ENCODE results near the gene UAP1.

- TF ChIP-seq, protein P1, sequence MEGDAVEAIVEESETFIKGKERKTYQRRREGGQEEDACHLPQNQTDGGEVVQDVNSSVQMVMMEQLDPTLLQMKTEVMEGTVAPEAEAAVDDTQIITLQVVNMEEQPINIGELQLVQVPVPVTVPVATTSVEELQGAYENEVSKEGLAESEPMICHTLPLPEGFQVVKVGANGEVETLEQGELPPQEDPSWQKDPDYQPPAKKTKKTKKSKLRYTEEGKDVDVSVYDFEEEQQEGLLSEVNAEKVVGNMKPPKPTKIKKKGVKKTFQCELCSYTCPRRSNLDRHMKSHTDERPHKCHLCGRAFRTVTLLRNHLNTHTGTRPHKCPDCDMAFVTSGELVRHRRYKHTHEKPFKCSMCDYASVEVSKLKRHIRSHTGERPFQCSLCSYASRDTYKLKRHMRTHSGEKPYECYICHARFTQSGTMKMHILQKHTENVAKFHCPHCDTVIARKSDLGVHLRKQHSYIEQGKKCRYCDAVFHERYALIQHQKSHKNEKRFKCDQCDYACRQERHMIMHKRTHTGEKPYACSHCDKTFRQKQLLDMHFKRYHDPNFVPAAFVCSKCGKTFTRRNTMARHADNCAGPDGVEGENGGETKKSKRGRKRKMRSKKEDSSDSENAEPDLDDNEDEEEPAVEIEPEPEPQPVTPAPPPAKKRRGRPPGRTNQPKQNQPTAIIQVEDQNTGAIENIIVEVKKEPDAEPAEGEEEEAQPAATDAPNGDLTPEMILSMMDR (IDR thresholded peaks at IDR 0.05; ENCODE audit: borderline replicate concordance, extremely low read depth, low read length, poor library complexity, severe bottlenecking) = no peak
- TF ChIP-seq EZH2 (IDR thresholded peaks at IDR 0.05; ENCODE audit: borderline replicate concordance, low read depth, low read length, severe bottlenecking) = no peak
Observed at GRCh38 chr1:162587761-162588260, 26.3 kb downstream of the UAP1 start.

Data from DND-41 (cell line).